ENCODE measurements around the gene SLC39A8.
"Not testable (repeated sequence)": the region's sequence is repeated elsewhere in the genome, so short reads cannot be mapped to it uniquely, and the experiment has no call there.

SLC39A8 gene

DNA sequence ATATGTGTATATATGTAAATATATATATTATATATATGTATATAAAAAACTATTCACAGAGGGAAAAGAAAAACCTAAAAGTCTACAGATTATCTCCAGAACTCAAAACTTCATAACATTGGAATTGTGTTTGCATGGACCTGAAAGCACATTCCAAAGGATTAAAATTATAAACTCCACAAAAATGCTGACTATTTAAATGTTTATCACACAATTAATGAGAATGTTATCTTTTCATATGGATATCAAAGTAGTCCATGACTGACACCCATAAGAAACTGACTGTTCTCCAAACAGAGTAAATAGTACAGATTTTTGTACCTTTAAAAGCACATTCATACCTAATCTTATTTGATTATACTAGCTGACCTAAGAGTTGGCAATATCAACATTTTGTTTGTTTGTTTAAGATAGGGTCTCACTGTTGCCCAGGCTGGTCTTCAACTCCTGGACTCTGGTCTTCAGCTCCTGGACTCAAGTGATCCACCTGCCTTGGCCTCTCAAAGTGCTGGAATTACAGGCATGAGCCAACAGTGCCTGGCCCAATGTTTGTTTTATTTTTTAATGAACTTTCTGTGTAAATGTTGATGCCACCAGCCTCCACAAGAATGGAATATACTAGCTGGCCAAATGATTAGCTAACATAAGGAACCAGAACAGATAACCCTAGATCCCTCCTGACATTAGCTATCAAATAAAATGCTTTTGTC, 50.0 kb downstream of the SLC39A8 start:
- ChIA-PET CTCF (no interaction called here), POLR2A (ENCODE audit: low non-redundant PET) (no interaction called here)
- no peak for DNase-seq (ENCODE audit: low spot score)
- no peak overlapping the region for H3K27ac ChIP-seq
- TF ChIP-seq CTCF (conservative IDR thresholded peaks at IDR 0.05; ENCODE audit: low read depth) = no peak

DNA sequence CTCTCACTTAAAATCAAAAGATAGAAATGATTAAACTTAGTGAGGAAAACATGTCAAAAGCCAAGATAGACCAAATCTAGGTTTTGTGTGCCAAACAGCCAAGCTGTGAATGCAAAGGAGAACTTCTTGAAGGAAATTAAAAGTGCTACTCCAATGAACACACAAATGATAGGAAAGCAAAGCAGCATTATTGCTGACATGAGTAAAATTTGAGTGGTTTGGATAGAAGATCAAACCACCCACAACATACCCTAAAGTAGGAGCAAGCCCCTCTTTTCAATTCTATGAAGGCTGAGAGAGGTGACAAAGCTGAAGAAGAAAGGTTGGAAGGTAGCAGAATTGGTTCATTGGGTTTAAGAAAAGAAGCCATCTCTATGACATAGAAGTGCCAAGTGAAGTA, 56.8 kb downstream of the SLC39A8 start:
- no peak for TF ChIP-seq CTCF (conservative IDR thresholded peaks at IDR 0.05; ENCODE audit: low read depth)
- no peak for DNase-seq (ENCODE audit: low spot score)
- CTCF ChIA-PET = no interaction called here
- POLR2A ChIA-PET (ENCODE audit: low non-redundant PET) = no interaction called here
- H3K27ac ChIP-seq = no peak overlapping the region

- POLR2A ChIA-PET (ENCODE audit: low non-redundant PET) = no interaction called here
- CTCF ChIA-PET = no interaction called here
- DNase-seq (ENCODE audit: low spot score) = no peak
Measured at GRCh38 chr4:102285831-102286230, 59.5 kb downstream of the SLC39A8 start.

DNA sequence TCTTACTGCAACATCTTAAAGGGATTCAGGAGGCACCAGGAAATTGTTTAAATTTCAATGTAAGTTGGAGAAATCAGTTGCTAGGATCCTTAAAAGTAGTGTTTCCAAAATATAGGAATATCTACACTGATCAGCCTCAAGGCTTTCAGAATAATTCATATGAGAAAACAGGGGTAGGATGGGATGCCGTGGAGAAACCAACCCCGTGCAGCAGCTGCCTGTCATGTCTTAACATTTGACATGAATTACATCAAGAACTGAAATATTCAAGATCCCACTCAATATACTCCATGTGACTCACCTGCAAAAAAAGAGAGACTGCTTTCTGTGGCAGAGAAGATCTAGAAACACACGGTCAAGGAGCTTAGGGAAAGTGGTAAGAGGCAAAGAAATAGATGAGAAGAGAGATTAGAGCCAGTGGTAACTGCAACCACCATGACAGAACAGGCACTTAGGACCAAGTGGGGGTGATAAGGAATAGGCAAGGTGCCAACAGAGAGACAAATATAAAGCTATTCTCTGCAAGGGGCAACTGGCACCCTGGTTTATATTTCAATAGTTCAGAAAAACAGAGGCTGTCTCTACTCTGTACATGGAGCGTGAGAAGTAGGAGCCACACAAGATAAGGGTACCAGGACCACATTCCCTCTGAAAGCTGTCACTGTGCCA, 64.0 kb downstream of the SLC39A8 start:
- H3K27ac ChIP-seq = no peak overlapping the region
- POLR2A ChIA-PET (ENCODE audit: low non-redundant PET) = no interaction called here
- DNase-seq (ENCODE audit: low spot score) = no peak
- CTCF ChIA-PET = no interaction called here
- TF ChIP-seq CTCF (conservative IDR thresholded peaks at IDR 0.05; ENCODE audit: low read depth) = no peak

More at GRCh38 chr4:102285831-102286230, 59.5 kb downstream of the SLC39A8 start:
- TF ChIP-seq CTCF (conservative IDR thresholded peaks at IDR 0.05; ENCODE audit: low read depth) = no peak
- no peak overlapping the region for H3K27ac ChIP-seq

DNA sequence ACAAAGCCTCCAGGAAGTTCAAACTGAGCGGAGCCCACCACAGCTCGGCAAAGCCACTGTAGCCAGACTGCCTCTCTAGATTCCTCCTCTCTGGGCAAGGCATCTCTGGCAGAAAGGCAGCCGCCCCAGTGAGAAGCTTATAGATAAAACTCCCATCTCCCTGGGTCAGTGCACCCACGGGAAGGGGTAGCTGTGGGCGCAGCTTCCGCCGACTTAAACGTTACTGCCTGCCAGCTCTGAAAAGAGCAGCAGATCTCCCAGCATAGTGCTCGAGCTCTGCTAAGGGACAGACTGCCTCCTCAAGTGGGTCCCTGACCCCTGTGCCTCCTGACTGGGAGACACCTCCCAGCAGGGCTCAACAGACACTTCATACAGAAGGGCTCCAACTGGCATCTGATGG, 72.0 kb downstream of the SLC39A8 start:
- H3K27ac ChIP-seq; DNase-seq (ENCODE audit: low spot score); POLR2A ChIA-PET (ENCODE audit: low non-redundant PET): not testable (repeated sequence)
- CTCF ChIA-PET = interaction anchor here (0.8 kb wide), 1 partner anchor 498 kb away, joined by 3 read pairs; no protein-coding TSS in a partner anchor

DNA sequence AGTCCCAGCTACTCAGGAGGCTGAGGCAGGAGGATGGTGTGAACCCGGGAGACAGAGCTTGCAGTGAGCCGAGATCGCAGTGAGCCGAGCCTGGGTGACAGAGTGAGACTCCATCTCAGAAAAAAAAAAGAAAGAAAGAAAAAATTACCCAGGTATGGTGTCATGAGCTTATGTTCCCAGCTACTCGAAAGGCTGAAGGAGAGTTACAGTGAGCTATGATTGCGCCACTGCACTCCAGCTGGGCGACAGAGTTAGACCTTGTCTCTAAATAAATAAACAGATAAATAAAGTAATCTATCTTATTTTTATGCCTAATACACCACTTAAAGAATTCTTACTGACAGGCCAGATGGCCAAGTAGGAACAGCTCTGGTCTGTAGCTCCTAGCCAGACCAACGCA, 73.0 kb downstream of the SLC39A8 start:
- TF ChIP-seq CTCF (conservative IDR thresholded peaks at IDR 0.05; ENCODE audit: low read depth) = no peak
- ChIA-PET POLR2A (ENCODE audit: low non-redundant PET) (no interaction called here), CTCF (interaction anchor here (0.6 kb wide), 1 partner anchor 147 kb away, joined by 5 read pairs; no protein-coding TSS in a partner anchor)
- DNase-seq (ENCODE audit: low spot score) = no peak
- no peak overlapping the region for H3K27ac ChIP-seq

- ChIA-PET POLR2A (ENCODE audit: low non-redundant PET) (no interaction called here), CTCF (interaction anchor here (0.5 kb wide), 1 partner anchor 342 kb away, joined by 3 read pairs; no protein-coding TSS in a partner anchor)
- TF ChIP-seq CTCF (conservative IDR thresholded peaks at IDR 0.05; ENCODE audit: low read depth) = no peak
Measured at GRCh38 chr4:102268355-102268754, 76.9 kb downstream of the SLC39A8 start.

More at GRCh38 chr4:102268355-102268754, 76.9 kb downstream of the SLC39A8 start:
- H3K27ac ChIP-seq = no peak overlapping the region
- no peak for DNase-seq (ENCODE audit: low spot score)
